Measurements from ENCODE around the gene PANX2. TPM values are rescaled to one million over a fixed set of nuclear protein-coding genes. Genes with fewer than 3 reads are reported as not detected.

The PANX2 gene
- total RNA-seq, 3 donors from 2014 or later = 0.64 to 2.0 (median 1.8) TPM

DNA sequence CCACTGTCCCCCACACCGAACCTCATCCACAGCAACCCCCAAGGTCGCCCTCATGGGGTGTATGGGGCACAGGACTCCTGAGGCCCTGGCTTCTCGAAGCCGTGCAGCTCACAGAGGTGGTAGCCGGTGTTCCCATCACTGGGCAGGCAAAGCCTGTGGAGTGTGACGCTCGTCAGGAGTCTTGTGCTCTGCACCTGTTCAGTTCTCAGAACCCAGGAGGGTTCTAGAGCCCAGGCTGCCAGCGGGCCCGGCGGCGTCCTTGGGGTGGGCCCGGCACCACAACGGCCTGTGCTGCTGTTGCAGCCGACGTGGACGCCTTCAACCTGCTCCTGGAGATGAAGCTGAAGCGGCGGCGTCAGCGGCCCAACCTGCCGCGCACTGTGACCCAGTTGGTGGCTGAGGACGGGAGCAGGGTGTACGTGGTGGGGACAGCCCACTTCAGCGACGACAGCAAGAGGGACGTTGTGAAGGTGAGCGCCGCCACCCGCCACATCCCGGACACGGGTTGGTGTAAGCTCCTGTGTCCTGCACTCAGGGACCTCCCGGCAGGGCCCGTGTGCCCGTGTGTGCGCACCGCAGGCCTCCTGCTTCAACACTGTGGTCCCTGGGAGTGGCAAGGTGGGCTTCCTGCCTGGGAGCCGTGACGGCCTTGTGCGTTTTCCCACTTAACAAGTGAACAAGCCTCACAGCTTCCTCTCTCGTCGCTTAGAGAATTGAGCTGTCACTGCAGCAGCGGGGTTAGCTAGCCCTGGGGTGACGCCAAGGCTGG is 23.7 kb downstream of the PANX2 start:
- TF ChIP-seq, protein P1, sequence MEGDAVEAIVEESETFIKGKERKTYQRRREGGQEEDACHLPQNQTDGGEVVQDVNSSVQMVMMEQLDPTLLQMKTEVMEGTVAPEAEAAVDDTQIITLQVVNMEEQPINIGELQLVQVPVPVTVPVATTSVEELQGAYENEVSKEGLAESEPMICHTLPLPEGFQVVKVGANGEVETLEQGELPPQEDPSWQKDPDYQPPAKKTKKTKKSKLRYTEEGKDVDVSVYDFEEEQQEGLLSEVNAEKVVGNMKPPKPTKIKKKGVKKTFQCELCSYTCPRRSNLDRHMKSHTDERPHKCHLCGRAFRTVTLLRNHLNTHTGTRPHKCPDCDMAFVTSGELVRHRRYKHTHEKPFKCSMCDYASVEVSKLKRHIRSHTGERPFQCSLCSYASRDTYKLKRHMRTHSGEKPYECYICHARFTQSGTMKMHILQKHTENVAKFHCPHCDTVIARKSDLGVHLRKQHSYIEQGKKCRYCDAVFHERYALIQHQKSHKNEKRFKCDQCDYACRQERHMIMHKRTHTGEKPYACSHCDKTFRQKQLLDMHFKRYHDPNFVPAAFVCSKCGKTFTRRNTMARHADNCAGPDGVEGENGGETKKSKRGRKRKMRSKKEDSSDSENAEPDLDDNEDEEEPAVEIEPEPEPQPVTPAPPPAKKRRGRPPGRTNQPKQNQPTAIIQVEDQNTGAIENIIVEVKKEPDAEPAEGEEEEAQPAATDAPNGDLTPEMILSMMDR (IDR thresholded peaks at IDR 0.05) = no peak
- no peak for TF ChIP-seq POLR2AphosphoS5 (IDR thresholded peaks at IDR 0.05)
- no peak for TF ChIP-seq POLR2A (IDR thresholded peaks at IDR 0.05)
- peaks cover 13 to 17% of the 10 kb centered on the region in 2 donors for H3K4me1 ChIP-seq
- H3K4me3 ChIP-seq = no peak overlapping the region
- intact Hi-C loops (cut with DNase I; ENCODE audit: low total_unique reads) = no loop called here
- H3K36me3 ChIP-seq = no peaks in the 10 kb centered on the region
- H3K9me3 ChIP-seq = no peaks in the 10 kb centered on the region
- H3K27ac ChIP-seq = no peak overlapping the region
- no peaks in the 10 kb centered on the region for H3K27me3 ChIP-seq
- no peak for DNase-seq (ENCODE audit: low spot score in 2 of 2)

DNA sequence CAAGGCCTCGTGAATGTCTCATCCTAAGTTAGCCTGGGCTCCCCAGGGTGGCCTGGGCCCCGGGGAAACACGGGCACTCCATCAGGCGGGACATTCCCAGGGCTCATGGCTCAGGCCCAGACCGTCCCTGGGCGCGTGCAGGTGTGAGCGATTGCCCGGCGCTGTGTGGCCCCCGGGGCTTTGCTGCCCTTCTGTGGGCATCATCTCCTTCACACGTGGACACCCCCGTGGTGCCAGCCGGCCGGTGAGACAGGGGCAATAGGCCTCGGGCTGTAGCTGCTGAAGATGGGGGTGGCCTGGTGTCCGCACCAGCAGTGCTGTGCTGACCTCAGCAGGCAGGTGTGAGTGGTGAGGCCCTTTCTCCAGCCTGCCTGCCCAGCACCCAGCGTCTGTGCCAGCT is 25.7 kb downstream of the PANX2 start:
- Histone ChIP-seq H3K9me3 (no peaks in the 10 kb centered on the region), H3K27ac (no peak overlapping the region), H3K4me3 (no peak overlapping the region), H3K36me3 (no peaks in the 10 kb centered on the region), H3K27me3 (no peaks in the 10 kb centered on the region), H3K4me1 (peaks cover 0 to 3% of the 10 kb centered on the region in 2 donors)
- TF ChIP-seq POLR2A (IDR thresholded peaks at IDR 0.05) (no peak), POLR2AphosphoS5 (IDR thresholded peaks at IDR 0.05) (no peak)
- TF ChIP-seq, protein P1 (IDR thresholded peaks at IDR 0.05) = no peak
- DNase-seq (ENCODE audit: low spot score in 2 of 2) = no peak
- intact Hi-C loops (cut with DNase I; ENCODE audit: low total_unique reads) = no loop called here

GRCh38 chr22:50197000-50197800 is 26.7 kb downstream of the PANX2 start:
- Histone ChIP-seq H3K4me1 (no peaks in the 10 kb centered on the region), H3K9me3 (no peaks in the 10 kb centered on the region), H3K27ac (no peak overlapping the region), H3K36me3 (no peaks in the 10 kb centered on the region), H3K27me3 (no peaks in the 10 kb centered on the region), H3K4me3 (no peak overlapping the region)
- no peak for DNase-seq (ENCODE audit: low spot score in 2 of 2)
- TF ChIP-seq, protein P1 (IDR thresholded peaks at IDR 0.05) = no peak
- TF ChIP-seq POLR2A (IDR thresholded peaks at IDR 0.05) (no peak), POLR2AphosphoS5 (IDR thresholded peaks at IDR 0.05) (no peak)
- intact Hi-C loops (cut with DNase I; ENCODE audit: low total_unique reads) = no loop called here

DNA sequence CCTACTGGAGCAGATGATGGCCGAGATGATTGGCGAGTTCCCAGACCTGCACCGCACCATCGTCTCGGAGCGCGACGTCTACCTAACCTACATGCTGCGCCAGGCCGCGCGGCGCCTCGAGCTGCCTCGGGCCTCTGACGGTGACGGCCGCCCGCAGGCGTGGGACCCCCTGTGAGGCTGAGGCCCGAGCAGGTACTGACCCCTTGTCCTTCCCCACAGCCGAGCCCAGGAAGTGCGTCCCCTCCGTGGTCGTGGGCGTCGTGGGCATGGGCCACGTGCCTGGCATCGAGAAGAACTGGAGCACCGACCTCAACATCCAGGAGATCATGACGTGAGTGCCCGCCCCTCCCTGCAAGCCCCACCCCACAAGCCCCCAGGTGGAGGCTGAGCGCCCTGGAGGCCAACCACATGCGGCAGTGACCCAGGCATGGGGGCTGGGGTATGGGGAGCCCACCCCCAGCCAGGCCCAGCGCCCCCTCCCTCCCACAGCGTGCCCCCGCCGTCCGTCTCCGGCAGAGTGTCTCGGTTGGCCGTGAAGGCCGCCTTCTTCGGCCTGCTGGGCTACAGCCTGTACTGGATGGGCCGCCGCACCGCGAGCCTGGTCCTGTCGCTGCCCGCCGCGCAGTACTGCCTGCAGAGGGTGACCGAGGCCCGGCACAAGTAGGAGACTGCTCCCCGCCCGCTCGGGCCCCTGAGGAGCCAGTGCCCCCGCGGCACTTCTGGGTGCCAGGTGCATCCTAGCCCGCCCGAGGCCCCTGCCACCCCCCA is 27.5 kb downstream of the PANX2 start:
- no peaks in the 10 kb centered on the region for H3K36me3 ChIP-seq
- DNase-seq (ENCODE audit: low spot score in 2 of 2) = no peak
- no peaks in the 10 kb centered on the region for H3K4me1 ChIP-seq
- no peak overlapping the region for H3K27ac ChIP-seq
- no peaks in the 10 kb centered on the region for H3K27me3 ChIP-seq
- TF ChIP-seq, protein P1 (IDR thresholded peaks at IDR 0.05) = no peak
- TF ChIP-seq POLR2A (IDR thresholded peaks at IDR 0.05) (no peak), POLR2AphosphoS5 (IDR thresholded peaks at IDR 0.05) (no peak)
- intact Hi-C loops (cut with DNase I; ENCODE audit: low total_unique reads) = no loop called here
- H3K4me3 ChIP-seq = no peak overlapping the region
- no peaks in the 10 kb centered on the region for H3K9me3 ChIP-seq

Measured in breast epithelium (tissue), 4 donors.